Common myeloid progenitor, CD34-positive (primary cell): Measurements from ENCODE around the gene TMA16.
A peak's percentile ranks its signal among the peaks of the same experiment; 100 is the strongest.

Experiments
- CTCF ChIA-PET: fragments of 350-600 bp; sonication (Branson Sonifier 250); formaldehyde crosslinking; loops from one replicate; lab custom pipeline; 2021; ENCODE audit warnings: antibody characterized with exemption; lab: Charles Lee
- POLR2A ChIA-PET: fragments of 350-600 bp; sonication (Branson Sonifier 250); formaldehyde crosslinking; loops from one replicate; lab custom pipeline; 2021; ENCODE audit warnings: antibody characterized with exemption; lab: Charles Lee
- DNase-seq, 3 donors: peaks; one replicate each; pipeline versions ENCODE4 v3.0.0 to v3.0.0-alpha.2; 2013
- H3K27ac ChIP-seq, 2 experiments: 1 replicate in 1 of 2; 2 replicates in 1 of 2; pipeline ENCODE4 v1.7.0; 2013; ENCODE audit warnings: inconsistent platforms in 2 of 2, low read length in 2 of 2, mild to moderate bottlenecking in 2 of 2, low read depth in 1 of 2, moderate library complexity in 1 of 2; ENCODE audit not compliant: severe bottlenecking in 2 of 2, insufficient read depth in 1 of 2, poor library complexity in 1 of 2
- H3K27me3 ChIP-seq, 5 experiments: replicated peaks in 2 of 5; 1 replicate in 3 of 5; 2 replicates in 2 of 5; pipeline versions ENCODE4 v1.6.1 to v1.7.0; 2013; ENCODE audit warnings: low read length in 4 of 5, mild to moderate bottlenecking in 2 of 5, moderate library complexity in 2 of 5, inconsistent platforms in 1 of 5; ENCODE audit not compliant: insufficient read depth in 5 of 5, control insufficient read depth in 4 of 5
- H3K36me3 ChIP-seq, 4 experiments: 1 replicate in 2 of 4; 2 replicates in 2 of 4; pipeline versions ENCODE4 v1.6.1 to v1.7.0; 2013; ENCODE audit warnings: low read length in 3 of 4, control low read depth in 1 of 4, mild to moderate bottlenecking in 1 of 4; ENCODE audit not compliant: control insufficient read depth in 4 of 4, insufficient read depth in 4 of 4
- H3K4me1 ChIP-seq, 4 experiments: 1 replicate in 3 of 4; 2 replicates in 1 of 4; pipeline versions ENCODE4 v1.6.1 to v1.7.1; 2013; ENCODE audit warnings: low read length in 3 of 4, mild to moderate bottlenecking in 3 of 4, control low read depth in 1 of 4, inconsistent platforms in 1 of 4, moderate library complexity in 1 of 4; ENCODE audit not compliant: control insufficient read depth in 4 of 4, insufficient read depth in 4 of 4; ENCODE audit errors: control extremely low read depth in 1 of 4
- H3K4me3 ChIP-seq, 7 experiments: 1 replicate in 4 of 7; 2 replicates in 3 of 7; pipeline versions ENCODE4 v1.5.1 to v1.7.0; 2013; ENCODE audit warnings: mild to moderate bottlenecking in 7 of 7, low read length in 6 of 7, moderate library complexity in 6 of 7, inconsistent platforms in 2 of 7, low read depth in 2 of 7, control low read depth in 1 of 7; ENCODE audit not compliant: insufficient read depth in 4 of 7, control insufficient read depth in 1 of 7; ENCODE audit errors: extremely low read depth in 1 of 7
- H3K9me3 ChIP-seq, 5 experiments: 1 replicate in 4 of 5; 2 replicates in 1 of 5; pipeline versions ENCODE4 v1.6.1 to v1.7.1; 2013; ENCODE audit warnings: low read length in 4 of 5, mild to moderate bottlenecking in 2 of 5, inconsistent platforms in 1 of 5, low read depth in 1 of 5, moderate library complexity in 1 of 5; ENCODE audit not compliant: control insufficient read depth in 4 of 5, insufficient read depth in 2 of 5; ENCODE audit errors: control extremely low read depth in 1 of 5
- WGBS: methylation state at CpG from one replicate; pipeline ENCODE4 v1.1.5; 2013; ENCODE audit not compliant: insufficient coverage; 5-methylcytosine and 5-hydroxymethylcytosine counted together

TMA16 gene

GRCh38 chr4:163556177-163556576 lies 61.7 kb downstream of the TMA16 start:
- CTCF ChIA-PET: interaction anchor here (0.7 to 12.8 kb wide), 23 partner anchors 8 to 1175 kb away, joined by 3 to 173 read pairs (median 5); no protein-coding TSS in a partner anchor
- WGBS: no CpG with 5 or more reads among the region's 2 CpGs
- no peak overlapping the region for H3K27ac ChIP-seq

GRCh38 chr4:163556650-163557391 lies 62.3 kb downstream of the TMA16 start:
- no peaks in the 10 kb centered on the region for H3K36me3 ChIP-seq
- H3K4me1 ChIP-seq: peaks cover 14 to 31% (median 19%) of the 10 kb centered on the region in 4 experiments
- WGBS: 100% methylated on average over 1 of the region's 5 CpGs
- no peak overlapping the region for H3K27ac ChIP-seq
- peaks cover 0 to 3% (median 0%) of the 10 kb centered on the region in 5 experiments for H3K9me3 ChIP-seq
- ChIA-PET POLR2A (no interaction called here), CTCF (interaction anchor here (0.7 to 12.8 kb wide), 23 partner anchors 8 to 1174 kb away, joined by 3 to 173 read pairs (median 4); no protein-coding TSS in a partner anchor)
- H3K4me3 ChIP-seq: no peak overlapping the region
- DNase-seq: no peak
- no peaks in the 10 kb centered on the region for H3K27me3 ChIP-seq

More at GRCh38 chr4:163556177-163556576, 61.7 kb downstream of the TMA16 start:
- H3K9me3 ChIP-seq: peaks cover 0 to 3% (median 0%) of the 10 kb centered on the region in 5 experiments
- no peaks in the 10 kb centered on the region for H3K36me3 ChIP-seq
- POLR2A ChIA-PET: no interaction called here
- peaks cover 14 to 31% (median 19%) of the 10 kb centered on the region in 4 experiments for H3K4me1 ChIP-seq
- H3K4me3 ChIP-seq: no peak overlapping the region
- H3K27me3 ChIP-seq: no peaks in the 10 kb centered on the region
- peak in 2 of 3 donors; percentile 23 to 32 for DNase-seq

GRCh38 chr4:163558539-163559044 lies 64.1 kb downstream of the TMA16 start:
- peak overlapping the region in 1 of 2 experiments; percentile 39 for H3K27ac ChIP-seq
- H3K36me3 ChIP-seq: no peaks in the 10 kb centered on the region
- H3K4me3 ChIP-seq: peak overlapping the region in 4 of 7 experiments; percentile 20 to 50 (median 28)
- WGBS: 0% methylated on average over 6 of the region's 6 CpGs
- H3K4me1 ChIP-seq: peaks cover 14 to 31% (median 19%) of the 10 kb centered on the region in 4 experiments
- H3K9me3 ChIP-seq: peaks cover 0 to 3% (median 0%) of the 10 kb centered on the region in 5 experiments
- DNase-seq: peak; percentile 41 to 89 (median 80)
- H3K27me3 ChIP-seq: no peaks in the 10 kb centered on the region
- ChIA-PET POLR2A (interaction anchor here (0.6 kb wide), 1 partner anchor 1533 kb away, joined by 3 read pairs; no protein-coding TSS in a partner anchor), CTCF (interaction anchor here (0.6 to 12.8 kb wide), 10 partner anchors 8 to 201 kb away, joined by 3 to 173 read pairs (median 3); no protein-coding TSS in a partner anchor)

GRCh38 chr4:163562496-163562895 lies 68.0 kb downstream of the TMA16 start:
- H3K27me3 ChIP-seq: no peaks in the 10 kb centered on the region
- no peaks in the 10 kb centered on the region for H3K36me3 ChIP-seq
- no peak overlapping the region for H3K4me3 ChIP-seq
- CTCF ChIA-PET: interaction anchor here (1.2 to 2.8 kb wide), 4 partner anchors 15 to 119 kb away, joined by 3 to 10 read pairs (median 6); no protein-coding TSS in a partner anchor
- no peak overlapping the region for H3K27ac ChIP-seq
- WGBS: 100% methylated on average over 2 of the region's 2 CpGs
- POLR2A ChIA-PET: no interaction called here
- H3K4me1 ChIP-seq: peaks cover 6 to 23% (median 16%) of the 10 kb centered on the region in 4 experiments
- DNase-seq: no peak
- peaks cover 0 to 3% (median 0%) of the 10 kb centered on the region in 5 experiments for H3K9me3 ChIP-seq

GRCh38 chr4:163563592-163563991 lies 69.1 kb downstream of the TMA16 start:
- no peak for DNase-seq
- Histone ChIP-seq H3K4me3 (no peak overlapping the region), H3K36me3 (no peaks in the 10 kb centered on the region), H3K4me1 (peaks cover 1 to 12% (median 6%) of the 10 kb centered on the region in 4 experiments), H3K9me3 (peaks cover 0 to 3% (median 0%) of the 10 kb centered on the region in 5 experiments), H3K27ac (no peak overlapping the region), H3K27me3 (no peaks in the 10 kb centered on the region)
- ChIA-PET POLR2A (no interaction called here), CTCF (interaction anchor here (0.8 to 2.8 kb wide), 8 partner anchors 8 to 118 kb away, joined by 3 to 10 read pairs (median 5); no protein-coding TSS in a partner anchor)
- WGBS: no CpG with 5 or more reads among the region's 6 CpGs

- H3K36me3 ChIP-seq: no peaks in the 10 kb centered on the region
- DNase-seq: no peak
- peaks cover 0 to 3% (median 0%) of the 10 kb centered on the region in 5 experiments for H3K9me3 ChIP-seq
- no peak overlapping the region for H3K27ac ChIP-seq
- POLR2A ChIA-PET: interaction anchor here (1.1 kb wide), 1 partner anchor 21 kb away, joined by 4 read pairs; no protein-coding TSS in a partner anchor
- H3K27me3 ChIP-seq: no peaks in the 10 kb centered on the region
- CTCF ChIA-PET: interaction anchor here (0.7 to 2.8 kb wide), 6 partner anchors 9 to 245 kb away, joined by 3 to 10 read pairs (median 5); no protein-coding TSS in a partner anchor
- WGBS: no CpG with 5 or more reads among the region's 2 CpGs
- no peak overlapping the region for H3K4me3 ChIP-seq
- H3K4me1 ChIP-seq: peaks cover 0 to 5% (median 2%) of the 10 kb centered on the region in 4 experiments
These were observed 69.8 kb downstream of the TMA16 start for GRCh38 chr4:163564221-163564720.
